Fibroblast of lung (primary cell): ENCODE measurements around the gene SLC25A3.

ENCODE experiments used
- EZH2 ChIP-seq: IDR thresholded peaks from 2 replicates; pipeline ENCODE4 v1.5.1; 2012; ENCODE audit warnings: low read length, control low read depth, mild to moderate bottlenecking; ENCODE audit errors: missing control alignments
- TF ChIP-seq, protein P1 (sequence below), 2 donors: IDR thresholded peaks in 1 of 2; conservative IDR thresholded peaks in 1 of 2; 1 replicate in 1 of 2; 2 replicates in 1 of 2; pipeline ENCODE4 v1.5.1; 2011 to 2012; ENCODE audit warnings: low read length in 2 of 2, control low read depth in 1 of 2, inconsistent platforms in 1 of 2, low read depth in 1 of 2, mild to moderate bottlenecking in 1 of 2

DNA sequence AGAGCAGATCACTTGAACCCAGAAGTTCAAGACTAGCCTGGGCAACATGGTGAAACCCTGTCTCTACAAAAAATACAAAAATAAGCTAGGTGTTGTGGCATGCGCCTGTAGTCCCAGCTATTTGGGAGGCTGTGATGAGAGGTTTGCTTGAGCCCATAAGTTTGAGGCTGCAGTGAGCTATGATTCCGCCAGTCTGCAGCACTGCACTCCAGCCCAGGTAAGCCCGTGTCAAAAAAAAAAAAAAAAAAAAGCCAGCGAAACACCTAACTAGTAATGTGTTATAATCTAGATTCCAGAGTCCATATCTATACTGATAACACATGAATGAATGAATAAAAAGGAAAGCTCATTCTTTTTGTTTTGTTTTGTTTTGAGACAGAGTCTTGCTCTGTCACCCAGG is 18.5 kb upstream of the SLC25A3 start:
- TF ChIP-seq, protein P1, sequence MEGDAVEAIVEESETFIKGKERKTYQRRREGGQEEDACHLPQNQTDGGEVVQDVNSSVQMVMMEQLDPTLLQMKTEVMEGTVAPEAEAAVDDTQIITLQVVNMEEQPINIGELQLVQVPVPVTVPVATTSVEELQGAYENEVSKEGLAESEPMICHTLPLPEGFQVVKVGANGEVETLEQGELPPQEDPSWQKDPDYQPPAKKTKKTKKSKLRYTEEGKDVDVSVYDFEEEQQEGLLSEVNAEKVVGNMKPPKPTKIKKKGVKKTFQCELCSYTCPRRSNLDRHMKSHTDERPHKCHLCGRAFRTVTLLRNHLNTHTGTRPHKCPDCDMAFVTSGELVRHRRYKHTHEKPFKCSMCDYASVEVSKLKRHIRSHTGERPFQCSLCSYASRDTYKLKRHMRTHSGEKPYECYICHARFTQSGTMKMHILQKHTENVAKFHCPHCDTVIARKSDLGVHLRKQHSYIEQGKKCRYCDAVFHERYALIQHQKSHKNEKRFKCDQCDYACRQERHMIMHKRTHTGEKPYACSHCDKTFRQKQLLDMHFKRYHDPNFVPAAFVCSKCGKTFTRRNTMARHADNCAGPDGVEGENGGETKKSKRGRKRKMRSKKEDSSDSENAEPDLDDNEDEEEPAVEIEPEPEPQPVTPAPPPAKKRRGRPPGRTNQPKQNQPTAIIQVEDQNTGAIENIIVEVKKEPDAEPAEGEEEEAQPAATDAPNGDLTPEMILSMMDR (conservative IDR thresholded peaks at IDR 0.05 in 1 of 2, IDR thresholded peaks at IDR 0.05 in 1 of 2; ENCODE audit: low read depth in 1 of 2, low read length in 2 of 2), result no peak
- no peak for TF ChIP-seq EZH2
